HG03066 (cell line): Measurements from ENCODE around the gene MTHFD1L.
"Not testable (repeated sequence)": the region's sequence is repeated elsewhere in the genome, so short reads cannot be mapped to it uniquely, and the experiment has no call there.

Source experiments
- ATAC-seq: cut with Tn5 transposase; IDR thresholded peaks from one replicate; pipeline ENCODE4 v1.9.1; 2021; ENCODE audit warnings: low read depth; ENCODE audit not compliant: unreplicated experiment

The MTHFD1L gene

GRCh38 chr6:151109869-151110575 is 244.5 kb downstream of the MTHFD1L start:
- ATAC-seq, result no peak

- no peak for ATAC-seq
Measured at GRCh38 chr6:151110576-151110905, 245.0 kb downstream of the MTHFD1L start.

GRCh38 chr6:151111670-151112069 is 246.2 kb downstream of the MTHFD1L start:
- ATAC-seq, result no peak

- ATAC-seq, result no peak
Measured at GRCh38 chr6:151112130-151112529, 246.6 kb downstream of the MTHFD1L start.

GRCh38 chr6:151112884-151113283 is 247.4 kb downstream of the MTHFD1L start:
- ATAC-seq, result not testable (repeated sequence)

GRCh38 chr6:151113641-151114040 is 248.1 kb downstream of the MTHFD1L start:
- ATAC-seq, result no peak

GRCh38 chr6:151118461-151119123 is 253.1 kb downstream of the MTHFD1L start:
- ATAC-seq, result no peak

- ATAC-seq, result no peak
Measured at GRCh38 chr6:151119823-151120524, 254.5 kb downstream of the MTHFD1L start.

GRCh38 chr6:151121900-151122299 is 256.4 kb downstream of the MTHFD1L start:
- ATAC-seq, result no peak

- not testable (repeated sequence) for ATAC-seq
Measured at GRCh38 chr6:151123641-151124040, 258.1 kb downstream of the MTHFD1L start.

GRCh38 chr6:151125242-151125641 is 259.7 kb downstream of the MTHFD1L start:
- ATAC-seq, result not testable (repeated sequence)

- ATAC-seq, result not testable (repeated sequence)
Measured at GRCh38 chr6:151125651-151126416, 260.3 kb downstream of the MTHFD1L start.

GRCh38 chr6:151126417-151126724 is 260.9 kb downstream of the MTHFD1L start:
- not testable (repeated sequence) for ATAC-seq

- ATAC-seq, result not testable (repeated sequence)
Measured at GRCh38 chr6:151127133-151127798, 261.8 kb downstream of the MTHFD1L start.

GRCh38 chr6:151128763-151129370 is 263.4 kb downstream of the MTHFD1L start:
- ATAC-seq, result no peak

GRCh38 chr6:151130329-151130728 is 264.8 kb downstream of the MTHFD1L start:
- ATAC-seq, result no peak

GRCh38 chr6:151131324-151132007 is 266.0 kb downstream of the MTHFD1L start:
- no peak for ATAC-seq

GRCh38 chr6:151136141-151136755 is 270.7 kb downstream of the MTHFD1L start:
- ATAC-seq, result no peak

GRCh38 chr6:151137542-151137941 is 272.0 kb downstream of the MTHFD1L start:
- ATAC-seq, result no peak
